Limb (tissue), 2 donors: ENCODE data around the gene NCMAP.

ENCODE experiments used
- DNase-seq, 2 donors: peaks; one replicate each; pipeline ENCODE4 v3.0.0-alpha.2; 2016; ENCODE audit errors: extremely low spot score in 2 of 2

NCMAP gene

DNA sequence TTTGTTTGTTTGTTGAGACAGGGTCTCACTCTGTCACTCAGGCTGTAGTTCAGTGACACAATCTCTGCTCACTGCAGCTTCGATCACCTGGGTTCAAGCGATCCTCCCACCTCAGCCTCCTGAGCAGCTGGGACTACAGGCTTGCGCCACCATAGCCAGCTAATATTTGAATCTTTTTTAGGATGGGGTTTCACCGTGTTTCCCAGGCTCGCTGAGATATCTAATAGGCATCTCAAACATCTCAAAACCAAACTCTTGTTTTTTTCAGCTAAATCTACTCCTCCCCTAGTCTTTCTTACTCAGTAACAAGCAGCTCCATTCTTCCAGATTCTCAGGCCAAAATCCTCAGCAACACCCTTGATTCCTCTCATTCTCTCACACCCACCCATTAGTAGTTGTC, 65.2 kb downstream of the NCMAP start:
- DNase-seq: no peak

- DNase-seq: no peak
These were observed 66.3 kb downstream of the NCMAP start for GRCh38 chr1:24622218-24622617.

- no peak for DNase-seq
These were observed 76.9 kb downstream of the NCMAP start for GRCh38 chr1:24632832-24633175.

DNA sequence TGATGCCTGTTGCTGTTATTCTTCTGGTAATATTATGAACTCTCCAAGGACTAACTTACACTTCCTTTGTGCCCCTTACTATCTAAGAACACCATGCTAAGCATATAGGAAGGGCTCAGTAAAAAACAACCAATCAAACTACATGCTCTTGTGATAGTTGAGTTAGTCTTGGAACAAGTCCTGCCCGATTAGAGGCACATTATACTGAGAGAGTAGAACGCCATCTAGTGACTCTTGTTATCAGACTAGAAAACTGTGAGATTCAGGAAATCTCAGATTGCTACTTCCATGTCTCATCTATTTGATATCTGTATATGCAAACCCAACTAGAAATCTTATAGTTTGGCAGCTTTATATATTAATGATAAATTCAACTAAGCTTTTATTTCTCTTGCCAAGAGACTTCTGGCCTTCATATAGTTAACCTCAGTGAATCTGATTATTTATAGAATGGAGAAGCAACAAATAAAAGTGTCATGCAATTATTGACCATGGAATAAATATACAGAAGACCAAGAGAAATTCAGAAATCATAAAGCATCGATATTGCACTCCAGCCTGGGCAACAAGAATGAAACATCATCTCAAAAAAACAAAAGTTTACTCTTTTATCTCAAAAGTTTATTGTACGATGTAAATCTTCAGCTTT, 79.4 kb downstream of the NCMAP start:
- peak in 1 of 2 donors; percentile 75 for DNase-seq

DNA sequence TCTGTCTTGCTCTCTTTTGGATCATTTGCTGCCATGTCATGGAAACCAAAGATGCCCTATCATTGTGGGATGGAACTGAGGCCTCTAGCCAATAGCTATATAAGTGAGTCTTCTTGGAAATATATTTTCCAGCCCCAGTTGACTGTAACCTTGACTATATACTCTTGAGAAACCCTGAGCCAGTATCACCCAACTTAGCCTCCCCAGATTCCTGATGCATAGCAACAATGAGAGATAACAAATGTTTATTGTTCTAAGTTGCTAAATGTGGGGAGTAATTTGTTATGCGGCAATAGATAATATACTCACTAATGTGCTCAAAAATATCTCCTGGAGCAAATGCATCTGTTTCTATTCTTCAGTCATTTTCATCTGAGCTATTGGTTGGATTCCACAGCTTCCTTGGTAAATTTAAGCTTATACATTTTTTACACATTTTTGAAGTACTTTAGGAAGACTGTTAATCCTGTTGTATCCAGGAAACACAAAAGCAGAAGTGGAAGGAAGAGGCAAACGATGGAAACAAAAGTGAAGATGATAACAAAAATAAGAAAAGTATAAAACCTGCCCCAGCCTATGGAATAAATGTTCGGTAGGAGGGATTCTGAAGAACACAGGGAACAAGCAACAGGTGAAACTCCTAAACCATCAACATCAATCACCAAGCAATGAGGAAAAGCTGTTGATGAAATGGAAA, 80.9 kb downstream of the NCMAP start:
- DNase-seq: no peak

DNA sequence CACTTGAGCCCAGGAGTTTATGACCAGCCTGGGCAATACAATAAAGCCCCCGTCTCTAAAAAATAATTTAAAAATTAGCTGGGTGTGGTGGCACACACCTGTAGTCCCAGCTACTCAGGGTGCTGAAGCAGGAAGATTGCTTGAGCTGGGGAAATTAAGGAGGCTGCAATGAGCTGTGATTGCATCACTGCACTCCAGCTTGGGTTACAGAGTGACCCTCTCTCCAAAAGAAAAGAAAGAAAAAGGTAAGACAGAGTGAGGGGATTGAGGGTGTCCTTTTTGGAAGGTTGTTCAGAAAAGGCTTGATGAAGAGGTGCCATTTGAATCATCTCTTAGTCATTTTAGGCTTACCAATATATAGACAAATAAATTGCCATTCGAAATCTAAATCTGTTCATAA, 83.2 kb downstream of the NCMAP start:
- DNase-seq: no peak

- no peak for DNase-seq
These were observed 84.0 kb downstream of the NCMAP start for GRCh38 chr1:24639881-24640280.

DNA sequence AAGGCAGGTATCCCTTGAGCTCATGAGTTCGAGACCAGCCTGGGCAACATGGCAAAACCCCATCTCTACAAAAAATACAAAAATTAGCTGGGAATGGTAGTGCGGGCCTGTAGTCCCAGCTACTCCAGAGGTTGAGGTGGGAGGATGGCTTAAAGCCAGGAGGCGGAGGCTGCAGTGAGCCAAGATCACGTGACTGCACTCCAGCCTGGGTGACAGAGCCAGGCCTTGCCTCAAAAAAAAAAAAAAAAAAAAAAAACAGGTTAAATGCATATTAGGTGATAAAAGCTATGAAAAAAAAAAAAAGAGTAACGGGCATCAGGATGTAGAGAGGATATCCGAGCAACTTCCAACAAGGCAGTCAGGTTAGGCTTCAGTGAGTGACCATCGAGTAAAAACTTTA, 84.4 kb downstream of the NCMAP start:
- peak in 1 of 2 donors; percentile 34 for DNase-seq

DNA sequence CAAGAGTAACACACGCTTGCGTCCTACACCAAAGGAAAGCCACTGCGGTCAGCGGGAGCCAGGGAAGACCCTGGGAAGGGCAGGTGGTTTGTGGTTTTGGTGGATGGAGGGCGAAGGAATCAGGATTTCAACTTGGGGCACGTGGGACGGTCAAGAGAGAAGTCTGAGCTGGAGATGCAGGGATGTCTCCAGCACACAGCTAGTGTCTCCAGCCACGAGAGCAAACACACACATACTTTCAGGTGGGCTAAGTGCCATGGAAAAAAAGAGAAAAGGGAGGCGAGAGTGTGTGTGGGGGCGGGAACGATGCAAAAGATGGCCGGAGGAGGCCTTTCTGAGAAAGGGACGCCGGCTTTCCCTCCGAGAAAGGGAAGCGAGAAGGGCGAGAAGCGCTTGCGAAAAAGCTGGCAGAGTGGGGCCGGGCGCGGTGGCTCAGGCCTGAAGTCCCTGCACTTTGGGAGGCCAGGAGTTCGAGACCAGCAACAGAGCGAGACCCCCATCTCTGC, 85.8 kb downstream of the NCMAP start:
- DNase-seq: peak; percentile 24 to 55

DNA sequence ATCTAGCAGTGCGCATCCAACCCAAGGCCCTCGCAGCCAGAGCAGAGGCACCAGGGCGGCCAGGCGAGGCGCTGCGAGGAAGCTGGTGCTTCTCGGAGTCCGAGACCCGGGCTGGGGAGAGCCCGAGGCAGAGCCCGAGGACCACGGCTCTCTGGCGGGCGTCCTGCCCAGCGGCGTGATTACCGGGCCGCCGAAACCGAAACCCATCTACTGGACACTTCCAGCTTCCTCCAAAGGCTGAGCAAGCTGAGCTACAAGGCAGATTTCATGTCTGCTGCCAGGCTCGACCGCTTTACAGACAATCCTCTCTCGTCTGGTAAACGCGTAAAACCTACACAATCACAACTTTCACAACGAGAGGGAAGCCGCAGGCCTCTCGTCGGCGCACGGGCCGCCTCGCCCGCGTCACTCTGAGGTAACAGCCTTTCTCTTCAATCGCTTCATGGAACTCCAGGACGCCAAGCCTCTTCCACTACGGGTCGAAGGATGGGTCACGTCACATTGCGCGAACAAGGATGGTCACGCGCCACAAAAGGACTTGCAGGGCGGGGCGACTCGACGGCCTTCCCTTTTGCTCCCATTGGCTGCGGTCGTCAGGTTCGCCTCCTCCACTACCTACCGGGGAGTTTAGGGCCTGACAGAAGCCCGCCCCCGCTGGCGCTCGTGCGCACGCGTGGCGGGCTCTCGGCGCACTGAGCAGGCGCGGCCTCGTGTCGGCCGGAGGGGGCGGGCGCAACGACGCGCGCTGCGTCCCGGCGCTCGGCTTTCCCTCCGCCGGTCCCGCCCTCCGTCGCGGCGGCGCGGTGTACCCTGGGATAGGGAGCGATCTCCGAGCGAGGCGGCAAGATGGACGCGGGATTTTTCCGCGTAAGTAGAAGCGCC, 86.8 kb downstream of the NCMAP start, which contains the start of gene SRRM1:
Gene SRRM1 (plus strand): TSS at position 822 of the 882 bp plus-strand sequence. CDS start 25 bp downstream, at position 847.
- peak; percentile 98 to 99 for DNase-seq

GRCh38 chr1:24643363-24644099, 87.6 kb downstream of the NCMAP start:
- DNase-seq: no peak

- DNase-seq: no peak
These were observed 88.2 kb downstream of the NCMAP start for GRCh38 chr1:24644100-24644384.

- DNase-seq: no peak
These were observed 93.0 kb downstream of the NCMAP start for GRCh38 chr1:24648919-24649318.

DNA sequence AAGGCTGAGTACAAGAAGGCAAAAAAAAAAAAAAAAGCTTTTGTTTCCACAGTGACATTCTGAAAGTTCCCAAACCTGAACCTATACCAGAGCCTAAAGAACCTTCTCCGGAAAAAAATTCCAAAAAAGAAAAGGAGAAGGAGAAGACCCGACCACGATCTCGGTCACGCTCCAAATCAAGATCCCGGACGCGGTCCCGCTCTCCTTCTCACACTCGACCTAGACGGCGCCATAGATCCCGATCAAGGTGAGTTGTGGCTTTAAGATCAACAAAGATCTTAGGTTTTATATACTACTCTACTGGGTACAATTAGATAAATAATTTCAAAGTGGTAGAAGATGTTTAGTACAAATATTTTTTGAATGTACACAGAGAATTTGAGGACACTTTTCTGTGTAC, 96.5 kb downstream of the NCMAP start:
- no peak for DNase-seq

GRCh38 chr1:24654010-24654409, 98.1 kb downstream of the NCMAP start:
- no peak for DNase-seq

GRCh38 chr1:24656046-24656445, 100.2 kb downstream of the NCMAP start:
- DNase-seq: no peak

DNA sequence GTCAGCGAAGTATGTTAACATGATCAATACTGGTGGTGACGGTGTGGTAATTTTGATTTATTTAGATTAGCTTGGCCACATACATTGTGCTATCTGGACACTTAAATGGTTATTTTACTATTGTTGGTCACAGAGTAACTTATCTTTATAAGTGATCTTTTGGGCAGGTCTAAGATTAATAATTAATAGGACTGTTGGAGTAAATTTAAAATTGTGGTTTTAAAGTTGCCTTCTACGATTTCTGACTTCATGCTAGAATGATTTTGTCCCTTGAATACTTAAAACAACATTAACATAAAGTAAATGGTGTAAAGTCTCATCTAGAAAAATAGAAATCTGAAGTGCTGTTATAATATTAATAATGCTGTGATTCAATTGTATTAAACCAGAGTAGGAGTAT, 101.9 kb downstream of the NCMAP start:
- no peak for DNase-seq
